OCI-LY1 (cell line): ENCODE data around the gene CDKN2B-AS1.

Experiments used
- H2AFZ ChIP-seq: fragments of 200-600 bp; sonication (generic), shearing (Covaris generic); 2 replicates; pipeline ENCODE4 v1.6.0; 2014; ENCODE audit warnings: antibody characterized with exemption, mild to moderate bottlenecking, low read length
- H3F3A ChIP-seq: fragments of 200-600 bp; sonication (generic), shearing (Covaris generic); 2 replicates; pipeline ENCODE4 v1.6.0; 2014; ENCODE audit warnings: mild to moderate bottlenecking, antibody characterized with exemption, low read length, moderate library complexity; ENCODE audit not compliant: insufficient read depth
- H3K27ac ChIP-seq: fragments of 200-600 bp; sonication (generic); 2 replicates; pipeline ENCODE4 v1.5.1; 2014; ENCODE audit warnings: low read length, mixed run types, mild to moderate bottlenecking, low read depth; ENCODE audit not compliant: poor library complexity, severe bottlenecking
- H3K27me3 ChIP-seq: fragments of 200-600 bp; sonication (generic); 2 replicates; pipeline ENCODE4 v1.6.0; 2014; ENCODE audit warnings: antibody characterized with exemption, mild to moderate bottlenecking, low read length, moderate library complexity; ENCODE audit not compliant: insufficient read depth
- H3K36me3 ChIP-seq: fragments of 200-600 bp; sonication (generic); 2 replicates; pipeline ENCODE4 v1.6.1; 2014; ENCODE audit warnings: mild to moderate bottlenecking, antibody characterized with exemption, low read length, moderate library complexity, mixed read lengths; ENCODE audit not compliant: insufficient read depth
- H3K4me1 ChIP-seq: fragments of 200-600 bp; sonication (generic); 2 replicates; pipeline ENCODE4 v1.5.1; 2014; ENCODE audit warnings: mild to moderate bottlenecking, low read length, moderate library complexity; ENCODE audit not compliant: insufficient read depth, severe bottlenecking
- H3K4me2 ChIP-seq: fragments of 200-600 bp; sonication (generic), shearing (Covaris generic); 2 replicates; pipeline ENCODE4 v1.6.1; 2014; ENCODE audit warnings: low read length
- H3K4me3 ChIP-seq: fragments of 200-600 bp; sonication (generic); 2 replicates; pipeline ENCODE4 v1.5.1; 2014; ENCODE audit warnings: low read length, low read depth, mild to moderate bottlenecking, mixed read lengths; ENCODE audit not compliant: poor library complexity, severe bottlenecking
- H3K79me2 ChIP-seq: fragments of 200-600 bp; shearing (Covaris generic); 2 replicates; pipeline ENCODE4 v1.6.1; 2016; ENCODE audit warnings: mixed run types, low read length, mixed read lengths; ENCODE audit not compliant: insufficient read depth
- H3K9ac ChIP-seq: fragments of 200-600 bp; sonication (generic), shearing (Covaris generic); 2 replicates; pipeline ENCODE4 v1.6.1; 2014; ENCODE audit warnings: mild to moderate bottlenecking, low read length, mixed read lengths
- H3K9me2 ChIP-seq: fragments of 200-600 bp; sonication (generic), shearing (Covaris generic); 2 replicates; pipeline ENCODE4 v1.6.1; 2014; ENCODE audit warnings: low read depth, mild to moderate bottlenecking, low read length, mixed read lengths
- H3K9me3 ChIP-seq: fragments of 200-600 bp; shearing (Covaris generic); 2 replicates; pipeline ENCODE4 v1.6.1; 2014; ENCODE audit warnings: low read length, mixed read lengths
- H4K20me1 ChIP-seq: fragments of 200-600 bp; sonication (generic), shearing (Covaris generic); 2 replicates; pipeline ENCODE4 v1.6.0; 2016; ENCODE audit warnings: mild to moderate bottlenecking, low read length; ENCODE audit not compliant: insufficient read depth
- EZH2 ChIP-seq: fragments of 200-600 bp; sonication (generic), shearing (Covaris generic); IDR thresholded peaks from 2 replicates; pipeline ENCODE4 v1.8.0; 2017; ENCODE audit warnings: borderline replicate concordance, mixed run types, mild to moderate bottlenecking, antibody characterized with exemption, low read length, moderate library complexity, mixed read lengths
- TF ChIP-seq, protein P1 (sequence below): fragments of 200-600 bp; sonication (generic), shearing (Covaris generic); IDR thresholded peaks from 2 replicates; pipeline ENCODE4 v1.5.1; 2017; ENCODE audit warnings: mild to moderate bottlenecking, antibody characterized with exemption, low read length, moderate library complexity, mixed read lengths

CDKN2B-AS1 gene

GRCh38 chr9:21991072-21991959 lies 3.3 kb upstream of the CDKN2B-AS1 start:
- H3K27me3 ChIP-seq: no peaks in the 10 kb centered on the region
- peak overlapping the region; percentile 96 for H3K9ac ChIP-seq
- 0 out of 2 replicates have a peak, but pooled peaks cover 4% of the 10 kb centered on the region for H3F3A ChIP-seq
- no peaks in the 10 kb centered on the region for H4K20me1 ChIP-seq
- TF ChIP-seq, protein P1, sequence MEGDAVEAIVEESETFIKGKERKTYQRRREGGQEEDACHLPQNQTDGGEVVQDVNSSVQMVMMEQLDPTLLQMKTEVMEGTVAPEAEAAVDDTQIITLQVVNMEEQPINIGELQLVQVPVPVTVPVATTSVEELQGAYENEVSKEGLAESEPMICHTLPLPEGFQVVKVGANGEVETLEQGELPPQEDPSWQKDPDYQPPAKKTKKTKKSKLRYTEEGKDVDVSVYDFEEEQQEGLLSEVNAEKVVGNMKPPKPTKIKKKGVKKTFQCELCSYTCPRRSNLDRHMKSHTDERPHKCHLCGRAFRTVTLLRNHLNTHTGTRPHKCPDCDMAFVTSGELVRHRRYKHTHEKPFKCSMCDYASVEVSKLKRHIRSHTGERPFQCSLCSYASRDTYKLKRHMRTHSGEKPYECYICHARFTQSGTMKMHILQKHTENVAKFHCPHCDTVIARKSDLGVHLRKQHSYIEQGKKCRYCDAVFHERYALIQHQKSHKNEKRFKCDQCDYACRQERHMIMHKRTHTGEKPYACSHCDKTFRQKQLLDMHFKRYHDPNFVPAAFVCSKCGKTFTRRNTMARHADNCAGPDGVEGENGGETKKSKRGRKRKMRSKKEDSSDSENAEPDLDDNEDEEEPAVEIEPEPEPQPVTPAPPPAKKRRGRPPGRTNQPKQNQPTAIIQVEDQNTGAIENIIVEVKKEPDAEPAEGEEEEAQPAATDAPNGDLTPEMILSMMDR: no peak
- TF ChIP-seq EZH2: no peak
- peaks cover 52% of the 10 kb centered on the region for H3K4me1 ChIP-seq
- H3K4me3 ChIP-seq: peak overlapping the region; percentile 85
- H2AFZ ChIP-seq: no peak overlapping the region
- no peaks in the 10 kb centered on the region for H3K9me2 ChIP-seq
- peaks cover 77% of the 10 kb centered on the region for H3K79me2 ChIP-seq
- H3K27ac ChIP-seq: peak overlapping the region; percentile 65
- no peaks in the 10 kb centered on the region; the same call in 1 of the 2 replicates for H3K9me3 ChIP-seq
- H3K36me3 ChIP-seq: peaks cover 34% of the 10 kb centered on the region
- H3K4me2 ChIP-seq: peak overlapping the region; percentile 81

GRCh38 chr9:21993007-21993406 lies 1.6 kb upstream of the CDKN2B-AS1 start:
- H2AFZ ChIP-seq: no peak overlapping the region

DNA sequence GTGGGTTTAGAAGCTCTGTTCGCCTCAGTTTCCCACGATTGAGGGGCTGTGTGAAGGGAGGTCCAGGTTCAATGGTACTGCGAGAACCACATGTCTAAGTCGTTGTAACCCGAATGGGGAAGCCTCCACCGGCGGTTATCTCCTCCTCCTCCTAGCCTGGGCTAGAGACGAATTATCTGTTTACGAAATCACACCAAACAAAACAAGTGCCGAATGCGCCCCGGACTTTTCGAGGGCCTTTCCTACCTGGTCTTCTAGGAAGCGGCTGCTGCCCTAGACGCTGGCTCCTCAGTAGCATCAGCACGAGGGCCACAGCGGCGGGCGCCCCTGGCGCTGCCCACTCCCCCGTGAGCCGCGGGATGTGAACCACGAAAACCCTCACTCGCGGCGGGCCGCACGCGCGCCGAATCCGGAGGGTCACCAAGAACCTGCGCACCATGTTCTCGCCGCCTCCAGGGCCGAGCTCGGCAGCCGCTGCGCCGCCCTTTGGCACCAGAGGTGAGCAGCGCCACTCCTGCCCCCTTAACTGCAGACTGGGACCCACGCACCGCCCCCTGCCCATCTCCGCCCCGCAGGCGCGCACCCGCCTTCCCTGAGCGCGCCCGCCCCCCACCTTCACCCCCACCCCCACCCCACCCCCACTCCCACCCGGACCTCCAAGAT lies 567 bp upstream of the CDKN2B-AS1 start, which contains the start of gene CDKN2A:
Gene CDKN2A (minus strand): TSS at position 500 of the 663 bp plus-strand sequence.
- H3K9ac ChIP-seq: peak within 1 kb of the TSS; percentile 96
- peak within 1 kb of the TSS; percentile 98 for H3K27ac ChIP-seq
- H2AFZ ChIP-seq: no peak within 1 kb of the TSS

More at GRCh38 chr9:21993007-21993406, 1.6 kb upstream of the CDKN2B-AS1 start:
- peaks cover 44% of the 10 kb centered on the region for H3K36me3 ChIP-seq
- peak overlapping the region; percentile 85 for H3K4me3 ChIP-seq
- no peaks in the 10 kb centered on the region for H3K27me3 ChIP-seq
- peak overlapping the region; percentile 96 for H3K9ac ChIP-seq
- peak overlapping the region; percentile 68 for H3K4me2 ChIP-seq
- TF ChIP-seq, protein P1: no peak
- TF ChIP-seq EZH2: no peak
- H3F3A ChIP-seq: 0 out of 2 replicates have a peak, but pooled peaks cover 2% of the 10 kb centered on the region
- H3K9me2 ChIP-seq: no peaks in the 10 kb centered on the region
- peaks cover 67% of the 10 kb centered on the region for H3K79me2 ChIP-seq
- no peaks in the 10 kb centered on the region for H4K20me1 ChIP-seq
- no peaks in the 10 kb centered on the region; the same call in 1 of the 2 replicates for H3K9me3 ChIP-seq
- peaks cover 45% of the 10 kb centered on the region for H3K4me1 ChIP-seq
- peak overlapping the region; percentile 84 for H3K27ac ChIP-seq

More for the DNA sequence above, 567 bp upstream of the CDKN2B-AS1 start, which contains the start of gene CDKN2A:
- no peak for TF ChIP-seq EZH2
- no peaks in the 10 kb centered on the region; the same call in 1 of the 2 replicates for H3K9me3 ChIP-seq
- H3K4me2 ChIP-seq: peak within 1 kb of the TSS; percentile 80
- no peaks in the 10 kb centered on the region for H3K27me3 ChIP-seq
- no peaks in the 10 kb centered on the region for H3F3A ChIP-seq
- peaks cover 59% of the 10 kb centered on the region for H3K79me2 ChIP-seq
- H3K4me3 ChIP-seq: peak within 1 kb of the TSS; percentile 85
- H3K4me1 ChIP-seq: peaks cover 35% of the 10 kb centered on the region
- no peaks in the 10 kb centered on the region for H3K9me2 ChIP-seq
- no peaks in the 10 kb centered on the region for H4K20me1 ChIP-seq
- peaks cover 36% of the 10 kb centered on the region for H3K36me3 ChIP-seq
